ENCODE results near the gene PRKN. TPM values are rescaled to one million over a fixed set of nuclear protein-coding genes. Genes with fewer than 3 reads are reported as not detected.

The PRKN gene
- total and polyA plus RNA-seq, 2 donors (not counting 3 experiments of a cell fraction or from before 2014, with no cell fraction given) = 0.06 TPM; not detected in 1

- FAIRE-seq = no peak
- no peaks in the 10 kb centered on the region for H3K9me3 ChIP-seq (replicated peaks; ENCODE audit: control insufficient read depth, insufficient read depth, low read length)
- no peaks in the 10 kb centered on the region for H3K79me2 ChIP-seq (ENCODE audit: control insufficient read depth, insufficient read depth, low read length)
Measured at GRCh38 chr6:162256361-162256760, 471.2 kb downstream of the PRKN start.

More at GRCh38 chr6:162256361-162256760, 471.2 kb downstream of the PRKN start:
- no peak overlapping the region for H2AFZ ChIP-seq (ENCODE audit: low read depth, low read length)
- no peaks in the 10 kb centered on the region for H4K20me1 ChIP-seq (replicated peaks; ENCODE audit: control insufficient read depth, extremely low read depth, insufficient read depth, low read length)
- H3K4me2 ChIP-seq (ENCODE audit: insufficient read depth, low read length) = no peak overlapping the region
- no peak overlapping the region for H3K27ac ChIP-seq (ENCODE audit: insufficient read depth, low read depth, low read length)
- dilution Hi-C loops (cut with MboI; ENCODE audit: extremely low pct_ligation_motif_present, low sequenced_read_pairs) = no loop called here
- H3K27me3 ChIP-seq (ENCODE audit: control insufficient read depth in 2 of 2, insufficient read depth in 2 of 2, low read length in 2 of 2) = no peaks in the 10 kb centered on the region
- ChIA-PET CTCF (no interaction called here), POLR2A (no interaction called here)
- H3K4me3 ChIP-seq (replicated peaks in 1 of 3; ENCODE audit: insufficient read depth in 1 of 3, low read depth in 1 of 3, low read length in 3 of 3) = no peak overlapping the region
- no peak for DNase-seq (ENCODE audit: low read depth, low spot score)
- H3K36me3 ChIP-seq (ENCODE audit: control insufficient read depth in 2 of 2, extremely low read depth in 1 of 2, insufficient read depth in 2 of 2, low read length in 2 of 2) = no peaks in the 10 kb centered on the region
- BruUV-seq (replicated peaks) = no TSS peak
- H3K4me1 ChIP-seq (ENCODE audit: control insufficient read depth, extremely low read depth, insufficient read depth, low read length) = no peaks in the 10 kb centered on the region
- H3K9ac ChIP-seq (replicated peaks; ENCODE audit: extremely low read depth, insufficient read depth, low read length) = no peak overlapping the region
- TF ChIP-seq GATA2 (IDR thresholded peaks at IDR 0.05; ENCODE audit: insufficient read depth, insufficient read length, low read depth, low read length) = no peak
- TF ChIP-seq MYC (IDR thresholded peaks at IDR 0.05; ENCODE audit: low read depth, low read length) = no peak
- no peak for TF ChIP-seq EZH2 (IDR thresholded peaks at IDR 0.05; ENCODE audit: borderline replicate concordance, low read depth, low read length, severe bottlenecking)
- TF ChIP-seq POLR2A (IDR thresholded peaks at IDR 0.05; ENCODE audit: low read depth, low read length) = no peak
- TF ChIP-seq POLR2AphosphoS5 (IDR thresholded peaks at IDR 0.05; ENCODE audit: insufficient read depth, low read depth, low read length) = no peak
- TF ChIP-seq CTCF (IDR thresholded peaks at IDR 0.05; ENCODE audit: extremely low read depth in 1 of 2, insufficient read depth in 1 of 2, low read depth in 1 of 2, low read length in 2 of 2) = no peak
- intact Hi-C loops (cut with micrococcal nuclease) = no loop called here
- no peaks in the 10 kb centered on the region for H3K9me1 ChIP-seq (replicated peaks; ENCODE audit: control insufficient read depth, extremely low read depth, insufficient read depth, low read length)

All from endothelial cell of umbilical vein (primary cell).